Heart left ventricle (tissue), 16 donors: Measurements from ENCODE around the gene EEF1A2. TPM values are rescaled to one million over a fixed set of nuclear protein-coding genes. Genes with fewer than 3 reads are reported as not detected.

Experiments used
- ATAC-seq, 4 donors: fragments of 200-7000 bp; cut with Tn5 transposase; one replicate each; pipeline ENCODE4 v1.9.1; 2020 to 2022; ENCODE audit warnings: moderate library complexity in 4 of 4, mild to moderate bottlenecking in 3 of 4, moderate number of reproducible peaks in 1 of 4
- DNase-seq, 5 donors: peaks; one replicate each; pipeline ENCODE4 v3.0.0-alpha.2; 2020
- H3K27ac ChIP-seq, 12 donors: fragments of 200-600 bp; sonication (generic) in 4 of 12; one replicate each; pipeline versions ENCODE4 v1.5.0 to v1.8.0; 2016 to 2022; ENCODE audit warnings: mild to moderate bottlenecking in 2 of 12
- H3K27me3 ChIP-seq, 9 donors: fragments of 200-600 bp; sonication (generic) in 2 of 9; one replicate each; pipeline versions ENCODE4 v1.5.1 to v1.8.0; 2016 to 2022; ENCODE audit warnings: mild to moderate bottlenecking in 3 of 9
- H3K36me3 ChIP-seq, 9 donors: fragments of 200-600 bp; sonication (generic) in 2 of 9; one replicate each; pipeline versions ENCODE4 v1.5.0 to v1.8.0; 2018 to 2022; ENCODE audit warnings: mild to moderate bottlenecking in 2 of 9
- H3K4me1 ChIP-seq, 12 donors: fragments of 200-600 bp; sonication (generic) in 4 of 12; one replicate each; pipeline versions ENCODE4 v1.5.0 to v1.8.0; 2016 to 2022; ENCODE audit warnings: mild to moderate bottlenecking in 3 of 12
- H3K4me3 ChIP-seq, 12 donors: fragments of 200-600 bp; sonication (generic) in 4 of 12; one replicate each; pipeline versions ENCODE4 v1.5.0 to v1.8.0; 2017 to 2022; ENCODE audit warnings: mild to moderate bottlenecking in 9 of 12, moderate library complexity in 4 of 12
- H3K9me3 ChIP-seq, 12 donors: fragments of 200-600 bp; sonication (generic) in 4 of 12; one replicate each; pipeline versions ENCODE4 v1.5.0 to v1.8.0; 2016 to 2022; ENCODE audit warnings: mild to moderate bottlenecking in 1 of 12
- POLR2A ChIP-seq, 2 donors: fragments of 450-650 bp; IDR thresholded peaks; one replicate each; pipeline ENCODE4 v1.6.1; 2017; ENCODE audit warnings: antibody characterized with exemption in 2 of 2, mild to moderate bottlenecking in 2 of 2, moderate library complexity in 2 of 2
- WGBS, 4 donors: extraction: QIAGEN DNeasy Blood & Tissue Kit in 2 of 4; methylation state at CpG; one replicate each; pipeline versions ENCODE4 v1.1.5 to v1.1.7; 2013 to 2018; 5-methylcytosine and 5-hydroxymethylcytosine counted together
- intact Hi-C, 10 donors: fragments of 100-400 bp; cut with DNase I; formaldehyde crosslinking; loops; one replicate each; pipeline versions ENCODE4 v1.11.1 to v1.14.2; 2022
- polyA plus RNA-seq, 2 donors: library from polyadenylated mRNA; stranded (reverse); fragments of 200-250 nt; gene quantifications; one replicate each; pipeline ENCODE4 v1.2.3, GENCODE V29; 2013
- total RNA-seq, 9 donors: library from RNA; depleted of rRNA in 2 of 9; stranded (reverse); fragments of >200 nt in 2 of 9; fragmentation: NEBNext Ultra II Directional in 3 of 9; extraction: Animal tissue kit (Norgen Biotek cat#: 25700) in 3 of 9; gene quantifications; one replicate each; pipeline versions ENCODE4 v1.1.0 to v1.2.4, GENCODE V29; 2016 to 2023
- TF ChIP-seq, protein P1 (sequence below), 12 donors: fragments of 200-600 bp; sonication (generic) in 4 of 12; IDR thresholded peaks; one replicate each; pipeline versions ENCODE4 v1.5.0 to v1.8.0; 2018 to 2022; ENCODE audit warnings: antibody characterized with exemption in 12 of 12, mild to moderate bottlenecking in 5 of 12
- donor health status: ischemic (EF 13 %, LVEDD 7.1; RV severe dilation, severe dysfunction).
- donor health status: healthy with polysubstance abuse.
- donor health status: DM: no; HTN: yes; CAD: no.
- donor health status: DM: no; HTN: no; CAD: no.
- donor health status: ischemic (EF 25% LVEDD 6.9; RV normal size, moderate dysfunction).
- donor health status: ischemic (EF 25% LVEDD 5.7; RV mildly dilated, moderate dysfunction).
- donor health status: healthy.
- donor health status: DM: yes; HTN: yes; CAD: no.
- donor health status: ischemic (EF 35%, LVEDD 5.7; RV mildly dilated, moderate dysfunction).
- donor health status: nonischemic (EF 11% LVEDD 7.7; RV severe dilation, severe dysfunction).
- donor health status: DM: yes; HTN: yes; CAD: no.
- donor health status: PGD.
- donor health status: ischemic (EF 29% LVEDD 5.4; RV normal size, mild dysfunction).
- donor health status: nonischemic (EF 23%, LVEDD 6.1; RV moderate dilation, normal function).

The EEF1A2 gene
- total and polyA plus RNA-seq, 11 donors = 791 to 1,794 (median 1,345) TPM

DNA sequence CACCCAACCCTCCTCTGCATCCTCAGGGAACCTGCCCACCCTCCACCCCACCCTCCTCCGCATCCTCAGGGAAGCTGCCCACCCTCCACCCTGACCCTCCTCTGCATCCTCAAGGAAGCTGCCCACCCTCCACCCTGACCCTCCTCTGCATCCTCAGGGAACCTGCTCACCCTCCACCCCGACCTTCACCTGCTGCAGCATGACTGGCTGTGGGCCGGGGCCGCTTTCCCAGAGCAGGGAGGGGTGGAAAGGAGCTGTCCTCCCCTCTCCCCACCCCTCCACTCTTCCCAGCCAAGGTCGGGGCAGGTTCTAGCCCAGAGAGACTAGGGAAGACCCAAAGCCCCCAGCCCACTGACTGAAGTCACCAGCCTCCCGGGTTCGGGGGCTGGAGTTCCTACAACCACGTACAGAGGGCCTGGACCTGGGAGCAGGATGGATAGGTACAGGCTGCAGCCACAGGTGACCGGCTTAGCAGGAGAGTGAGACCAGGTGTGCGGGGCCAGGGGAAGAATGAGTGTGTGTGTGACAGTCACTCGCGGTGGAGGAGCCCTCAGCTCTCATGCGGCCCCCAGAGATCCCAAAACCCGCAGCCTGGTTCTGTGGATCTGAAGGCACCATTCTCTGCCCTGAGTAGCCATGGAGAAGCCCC, 11.6 kb downstream of the EEF1A2 start:
- Histone ChIP-seq H3K4me3 (no peak overlapping the region), H3K27ac (no peak overlapping the region), H3K27me3 (peaks cover 9 to 48% (median 18%) of the 10 kb centered on the region in 9 donors), H3K36me3 (peaks cover 0 to 38% (median 13%) of the 10 kb centered on the region in 9 donors), H3K4me1 (peaks cover 0 to 53% (median 7%) of the 10 kb centered on the region in 12 donors), H3K9me3 (no peaks in the 10 kb centered on the region)
- ATAC-seq = no peak
- intact Hi-C loops = no loop called here
- DNase-seq = peak in 1 of 5 donors; percentile 63
- WGBS, 4 donors = 65 to 73% (median 67%) methylated on average over 10 to 14 of the region's 14 CpGs
- TF ChIP-seq, protein P1, sequence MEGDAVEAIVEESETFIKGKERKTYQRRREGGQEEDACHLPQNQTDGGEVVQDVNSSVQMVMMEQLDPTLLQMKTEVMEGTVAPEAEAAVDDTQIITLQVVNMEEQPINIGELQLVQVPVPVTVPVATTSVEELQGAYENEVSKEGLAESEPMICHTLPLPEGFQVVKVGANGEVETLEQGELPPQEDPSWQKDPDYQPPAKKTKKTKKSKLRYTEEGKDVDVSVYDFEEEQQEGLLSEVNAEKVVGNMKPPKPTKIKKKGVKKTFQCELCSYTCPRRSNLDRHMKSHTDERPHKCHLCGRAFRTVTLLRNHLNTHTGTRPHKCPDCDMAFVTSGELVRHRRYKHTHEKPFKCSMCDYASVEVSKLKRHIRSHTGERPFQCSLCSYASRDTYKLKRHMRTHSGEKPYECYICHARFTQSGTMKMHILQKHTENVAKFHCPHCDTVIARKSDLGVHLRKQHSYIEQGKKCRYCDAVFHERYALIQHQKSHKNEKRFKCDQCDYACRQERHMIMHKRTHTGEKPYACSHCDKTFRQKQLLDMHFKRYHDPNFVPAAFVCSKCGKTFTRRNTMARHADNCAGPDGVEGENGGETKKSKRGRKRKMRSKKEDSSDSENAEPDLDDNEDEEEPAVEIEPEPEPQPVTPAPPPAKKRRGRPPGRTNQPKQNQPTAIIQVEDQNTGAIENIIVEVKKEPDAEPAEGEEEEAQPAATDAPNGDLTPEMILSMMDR (IDR thresholded peaks at IDR 0.05) = no peak
- no peak for TF ChIP-seq POLR2A (IDR thresholded peaks at IDR 0.05)

DNA sequence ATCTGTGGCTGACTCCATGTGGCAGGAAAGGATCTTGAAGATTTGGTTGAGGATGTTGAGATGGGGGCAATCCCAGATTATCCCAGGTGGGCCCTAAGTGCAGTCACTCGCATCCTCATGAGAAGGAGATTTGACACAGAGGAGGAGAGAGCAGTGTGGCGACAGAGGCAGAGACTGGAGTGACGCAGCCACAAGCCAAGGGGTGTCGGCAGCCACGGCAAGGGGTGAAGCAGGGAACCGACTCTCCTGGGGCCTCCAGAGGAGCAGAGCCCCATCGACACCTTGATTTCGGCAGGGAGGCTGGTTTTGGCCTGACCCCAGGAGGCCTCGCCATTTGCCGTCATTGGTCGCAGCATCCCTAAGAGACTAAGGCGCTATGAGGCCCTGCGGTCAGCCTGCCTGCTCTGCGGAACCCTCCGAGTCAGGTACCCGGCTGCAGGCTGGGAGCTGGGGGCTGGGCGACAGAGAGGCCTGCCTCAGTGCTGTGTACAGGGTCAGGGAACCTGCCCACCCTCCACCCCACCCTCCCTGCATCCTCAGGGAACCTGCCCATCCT, 12.5 kb downstream of the EEF1A2 start:
- Histone ChIP-seq H3K4me3 (no peak overlapping the region), H3K36me3 (peaks cover 0 to 35% (median 13%) of the 10 kb centered on the region in 9 donors), H3K9me3 (no peaks in the 10 kb centered on the region), H3K27ac (no peak overlapping the region), H3K4me1 (peaks cover 0 to 54% (median 6%) of the 10 kb centered on the region in 12 donors), H3K27me3 (peaks cover 9 to 48% (median 18%) of the 10 kb centered on the region in 9 donors)
- ATAC-seq (peak in 1 of 4 donors; percentile 0), DNase-seq (no peak)
- TF ChIP-seq, protein P1 (IDR thresholded peaks at IDR 0.05) = no peak
- no peak for TF ChIP-seq POLR2A (IDR thresholded peaks at IDR 0.05)
- intact Hi-C loops = no loop called here
- WGBS, 4 donors = 85 to 92% (median 90%) methylated on average over 12 to 17 of the region's 17 CpGs

- no peak for DNase-seq
- Histone ChIP-seq H3K36me3 (peaks cover 0 to 23% (median 12%) of the 10 kb centered on the region in 9 donors), H3K4me1 (peaks cover 0 to 42% (median 6%) of the 10 kb centered on the region in 12 donors), H3K27me3 (peaks cover 10 to 46% (median 16%) of the 10 kb centered on the region in 9 donors), H3K27ac (peak overlapping the region in 2 of 12 donors; percentile 12 to 66), H3K9me3 (no peaks in the 10 kb centered on the region), H3K4me3 (no peak overlapping the region)
- TF ChIP-seq, protein P1 (IDR thresholded peaks at IDR 0.05) = no peak
- TF ChIP-seq POLR2A (IDR thresholded peaks at IDR 0.05) = no peak
- intact Hi-C loops = no loop called here
- ATAC-seq = peak in 3 of 4 donors; percentile 0 to 6 (median 2)
- WGBS, 4 donors = 36 to 55% (median 51%) methylated on average over 9 to 18 of the region's 18 CpGs
Measured at GRCh38 chr20:63484651-63485403, 14.1 kb downstream of the EEF1A2 start.

GRCh38 chr20:63484236-63484635, 14.6 kb downstream of the EEF1A2 start:
- Histone ChIP-seq H3K4me3 (no peak overlapping the region), H3K27ac (peak overlapping the region in 2 of 12 donors; percentile 12 to 66), H3K9me3 (no peaks in the 10 kb centered on the region), H3K4me1 (peaks cover 0 to 42% (median 6%) of the 10 kb centered on the region in 12 donors), H3K27me3 (peaks cover 11 to 47% (median 16%) of the 10 kb centered on the region in 9 donors), H3K36me3 (peaks cover 0 to 17% (median 9%) of the 10 kb centered on the region in 9 donors)
- DNase-seq = no peak
- WGBS, 4 donors = 43 to 67% (median 52%) methylated on average over 16 to 17 of the region's 17 CpGs
- ATAC-seq = peak in 1 of 4 donors; percentile 1
- intact Hi-C loops = no loop called here
- TF ChIP-seq POLR2A (IDR thresholded peaks at IDR 0.05) = no peak
- TF ChIP-seq, protein P1 (IDR thresholded peaks at IDR 0.05) = no peak
